WTC11 (cell line): Measurements from ENCODE around the gene CPXM2. TPM values are rescaled to one million over a fixed set of nuclear protein-coding genes. Genes with fewer than 3 reads are reported as not detected.

Source experiments
- ATAC-seq: fragments of 200-7000 bp; cut with Tn5 transposase; 2 replicates; pipeline ENCODE4 v1.10.0; 2021; ENCODE audit warnings: mild to moderate bottlenecking, moderate library complexity
- CTCF ChIA-PET: fragments of 300-600 bp; sonication (Branson Sonifier 250); formaldehyde crosslinking; loops from one replicate; lab custom pipeline; 2021; ENCODE audit warnings: antibody characterized with exemption; lab: Charles Lee
- POLR2A ChIA-PET: fragments of 350-600 bp; sonication (Branson Sonifier 250); formaldehyde crosslinking; loops from one replicate; lab custom pipeline; 2021; ENCODE audit warnings: antibody characterized with exemption; lab: Charles Lee
- DNase-seq: peaks from one replicate; pipeline ENCODE4 v3.0.0; 2021; ENCODE audit warnings: low spot score
- H3K27ac Mint-ChIP-seq: 2 replicates; pipeline ENCODE4 v1.8.0; 2021; ENCODE audit warnings: mixed read lengths
- H3K27me3 Mint-ChIP-seq: 2 replicates; pipeline ENCODE4 v1.8.0; 2021; ENCODE audit warnings: low read depth, mild to moderate bottlenecking, moderate library complexity, mixed read lengths
- H3K36me3 Mint-ChIP-seq: 2 replicates; pipeline ENCODE4 v1.8.0; 2021; ENCODE audit warnings: mixed read lengths
- H3K4me1 Mint-ChIP-seq: 2 replicates; pipeline ENCODE4 v1.8.0; 2022; ENCODE audit warnings: mixed read lengths
- H3K4me3 Mint-ChIP-seq: 2 replicates; pipeline ENCODE4 v1.8.0; 2021; ENCODE audit warnings: mild to moderate bottlenecking, moderate library complexity, mixed read lengths
- H3K9me3 Mint-ChIP-seq: 2 replicates; pipeline ENCODE4 v1.8.0; 2021; ENCODE audit warnings: mixed read lengths
- CREM ChIP-seq: sonication (generic); formaldehyde crosslinking; IDR thresholded peaks from 2 replicates; pipeline ENCODE4 v1.8.1; 2022; ENCODE audit warnings: mild to moderate bottlenecking, missing genetic modification reagents, moderate library complexity
- ETV6 ChIP-seq: sonication (generic); formaldehyde crosslinking; IDR thresholded peaks from 2 replicates; pipeline ENCODE4 v1.8.1; 2022; ENCODE audit warnings: mild to moderate bottlenecking, missing genetic modification reagents
- GABPB1 ChIP-seq: sonication (generic); formaldehyde crosslinking; IDR thresholded peaks from 2 replicates; pipeline ENCODE4 v1.8.1; 2023; ENCODE audit warnings: mild to moderate bottlenecking, missing genetic modification reagents
- IRF2 ChIP-seq: sonication (generic); formaldehyde crosslinking; IDR thresholded peaks from 2 replicates; pipeline ENCODE4 v1.8.0; 2022; ENCODE audit warnings: low read depth, missing genetic modification reagents, borderline replicate concordance
- KAT7 ChIP-seq: sonication (generic); formaldehyde crosslinking; IDR thresholded peaks from 2 replicates; pipeline ENCODE4 v1.8.1; 2023; ENCODE audit warnings: missing genetic modification reagents, mild to moderate bottlenecking, borderline replicate concordance
- NFATC4 ChIP-seq: fragments of 250-450 bp; sonication (Bioruptor Pico); IDR thresholded peaks from 2 replicates; pipeline ENCODE4 v1.9.0; 2021; ENCODE audit warnings: mild to moderate bottlenecking
- OVOL2 ChIP-seq: fragments of 250-450 bp; sonication (Bioruptor Pico); IDR thresholded peaks from 2 replicates; pipeline ENCODE4 v1.9.0; 2021; ENCODE audit warnings: mild to moderate bottlenecking, borderline replicate concordance
- PRRX2 ChIP-seq: fragments of 250-450 bp; sonication (Bioruptor Pico); IDR thresholded peaks from 2 replicates; pipeline ENCODE4 v1.8.0; 2021; ENCODE audit warnings: mild to moderate bottlenecking
- RELA ChIP-seq: sonication (generic); formaldehyde crosslinking; IDR thresholded peaks from 2 replicates; pipeline ENCODE4 v1.8.1; 2022; ENCODE audit warnings: missing genetic modification reagents, mild to moderate bottlenecking, borderline replicate concordance
- SMAD3 ChIP-seq: sonication (generic); formaldehyde crosslinking; IDR thresholded peaks from 2 replicates; pipeline ENCODE4 v1.8.0; 2022; ENCODE audit warnings: missing genetic modification reagents, mild to moderate bottlenecking, borderline replicate concordance
- SMAD4 ChIP-seq: sonication (generic); formaldehyde crosslinking; IDR thresholded peaks from 2 replicates; pipeline ENCODE4 v1.8.0; 2022; ENCODE audit warnings: mild to moderate bottlenecking, missing genetic modification reagents
- TCF7 ChIP-seq: sonication (generic); formaldehyde crosslinking; IDR thresholded peaks from 2 replicates; pipeline ENCODE4 v1.8.0; 2022; ENCODE audit warnings: mild to moderate bottlenecking, low read depth, missing genetic modification reagents, moderate library complexity
- ZBTB21 ChIP-seq: sonication (generic); formaldehyde crosslinking; IDR thresholded peaks from 2 replicates; pipeline ENCODE4 v1.8.1; 2023; ENCODE audit warnings: mild to moderate bottlenecking, missing genetic modification reagents, borderline replicate concordance
- ZNF219 ChIP-seq: sonication (generic); formaldehyde crosslinking; IDR thresholded peaks from 2 replicates; pipeline ENCODE4 v1.8.0; 2023; ENCODE audit warnings: missing genetic modification reagents, mild to moderate bottlenecking, borderline replicate concordance
- ZNF317 ChIP-seq: sonication (generic); formaldehyde crosslinking; IDR thresholded peaks from 2 replicates; pipeline ENCODE4 v1.8.1; 2023; ENCODE audit warnings: low read depth, mild to moderate bottlenecking, moderate library complexity, missing genetic modification reagents, borderline replicate concordance
- total RNA-seq: library from RNA; stranded (reverse); gene quantifications from 3 replicates; pipeline ENCODE4 v1.2.3, GENCODE V29; 2021
- TF ChIP-seq, protein P1 (sequence below): sonication (generic); formaldehyde crosslinking; IDR thresholded peaks from 2 replicates; pipeline ENCODE4 v1.8.1; 2022; ENCODE audit warnings: mild to moderate bottlenecking, moderate library complexity, missing genetic modification reagents
- TF ChIP-seq, protein P2 (sequence below): sonication (generic); formaldehyde crosslinking; IDR thresholded peaks from 2 replicates; pipeline ENCODE4 v1.8.1; 2022; ENCODE audit warnings: low read depth, mild to moderate bottlenecking, moderate library complexity, missing genetic modification reagents, borderline replicate concordance
- TF ChIP-seq, protein P3 (sequence below): fragments of 250-450 bp; sonication (Bioruptor Pico); IDR thresholded peaks from 2 replicates; pipeline ENCODE4 v2.1.2; 2022; ENCODE audit warnings: mild to moderate bottlenecking, moderate library complexity
- TF ChIP-seq, protein P4 (sequence below): sonication (generic); formaldehyde crosslinking; IDR thresholded peaks from 2 replicates; pipeline ENCODE4 v1.8.1; 2022; ENCODE audit warnings: missing genetic modification reagents, borderline replicate concordance
- TF ChIP-seq, protein P5 (sequence below): sonication (generic); formaldehyde crosslinking; conservative IDR thresholded peaks from 2 replicates; pipeline ENCODE4 v1.8.1; 2023; ENCODE audit warnings: mild to moderate bottlenecking, low read depth, missing genetic modification reagents, moderate library complexity
- TF ChIP-seq, protein P6 (sequence below): fragments of 250-450 bp; sonication (Bioruptor Pico); IDR thresholded peaks from 2 replicates; pipeline ENCODE4 v1.9.0; 2021; ENCODE audit warnings: mild to moderate bottlenecking

Gene CPXM2
- total RNA-seq, 1 experiment from 2014 or later: 3.4 TPM

DNA sequence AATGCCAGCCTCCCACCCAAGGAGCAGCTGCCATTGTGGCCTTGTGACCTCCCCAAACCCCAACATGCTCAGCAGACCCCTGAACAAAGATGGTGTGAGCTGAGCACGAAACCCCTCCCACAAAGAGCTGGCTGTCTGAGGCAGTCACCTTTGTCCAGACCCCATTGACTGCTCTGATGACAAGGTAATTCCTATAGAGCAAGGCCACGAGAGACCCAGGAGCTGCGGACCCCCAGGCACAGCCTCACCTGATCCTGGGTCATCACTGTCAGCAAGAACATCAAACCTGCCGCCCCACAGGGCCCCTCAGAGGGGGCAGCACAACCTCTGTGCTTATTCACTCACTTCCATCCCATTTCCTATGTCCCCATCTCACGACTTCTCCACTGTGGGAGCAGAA lies 102.6 kb downstream of the CPXM2 start:
- peaks cover 12% of the 10 kb centered on the region for H3K4me1 Mint-ChIP-seq
- no peak for DNase-seq
- no peak for ATAC-seq
- H3K9me3 Mint-ChIP-seq: peaks cover 23% of the 10 kb centered on the region
- no peak for TF ChIP-seq SMAD4 (CRISPR knock-in tag)
- TF ChIP-seq SMAD3: no peak
- no peak for TF ChIP-seq KAT7 (CRISPR knock-in tag)
- TF ChIP-seq ZNF317 (CRISPR knock-in tag): no peak
- peaks cover 35% of the 10 kb centered on the region for H3K27me3 Mint-ChIP-seq
- ChIA-PET POLR2A (no interaction called here), CTCF (interaction anchor here (0.7 to 1.4 kb wide), 2 partner anchors 101 to 601 kb away, joined by 3 to 5 read pairs; no protein-coding TSS in a partner anchor)
- no peak overlapping the region for H3K4me3 Mint-ChIP-seq
- H3K27ac Mint-ChIP-seq: no peak overlapping the region
- H3K36me3 Mint-ChIP-seq: peaks cover 22% of the 10 kb centered on the region

DNA sequence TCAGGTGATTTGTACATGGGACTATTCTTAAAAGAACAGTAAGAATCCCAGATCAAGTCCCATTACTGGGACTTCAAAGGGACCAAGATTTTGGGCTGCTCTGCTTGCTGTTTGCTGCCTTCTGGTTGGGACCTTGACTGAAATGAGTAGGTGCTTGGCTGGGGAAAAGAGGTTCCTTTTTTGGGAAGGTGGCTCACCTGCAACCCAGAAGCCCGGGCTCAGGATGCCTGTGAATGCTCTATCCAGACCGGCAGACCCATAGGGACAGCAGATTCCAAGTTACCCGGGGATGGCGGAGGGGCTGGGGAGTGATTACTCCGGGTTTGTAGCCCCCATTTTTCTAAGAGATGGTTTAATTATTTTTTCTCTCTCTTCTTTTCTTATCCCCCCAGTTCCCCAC lies 104.0 kb downstream of the CPXM2 start:
- H3K27me3 Mint-ChIP-seq: peaks cover 47% of the 10 kb centered on the region
- no peak overlapping the region for H3K27ac Mint-ChIP-seq
- ChIA-PET POLR2A (no interaction called here), CTCF (no interaction called here)
- ATAC-seq (no peak), DNase-seq (no peak)
- H3K4me1 Mint-ChIP-seq: peaks cover 20% of the 10 kb centered on the region
- no peak overlapping the region for H3K4me3 Mint-ChIP-seq
- H3K9me3 Mint-ChIP-seq: peaks cover 23% of the 10 kb centered on the region
- peaks cover 22% of the 10 kb centered on the region for H3K36me3 Mint-ChIP-seq
- TF ChIP-seq ETV6 (CRISPR knock-in tag) (no peak), CREM (CRISPR knock-in tag) (no peak), RELA (CRISPR knock-in tag) (no peak), ZBTB21 (CRISPR knock-in tag) (no peak), PRRX2 (CRISPR knock-in tag) (no peak), OVOL2 (no peak), TCF7 (CRISPR knock-in tag) (no peak), ZNF219 (CRISPR knock-in tag) (no peak), NFATC4 (no peak), IRF2 (CRISPR knock-in tag) (no peak), ZNF317 (CRISPR knock-in tag) (no peak), GABPB1 (CRISPR knock-in tag) (no peak)
- TF ChIP-seq, protein P1, sequence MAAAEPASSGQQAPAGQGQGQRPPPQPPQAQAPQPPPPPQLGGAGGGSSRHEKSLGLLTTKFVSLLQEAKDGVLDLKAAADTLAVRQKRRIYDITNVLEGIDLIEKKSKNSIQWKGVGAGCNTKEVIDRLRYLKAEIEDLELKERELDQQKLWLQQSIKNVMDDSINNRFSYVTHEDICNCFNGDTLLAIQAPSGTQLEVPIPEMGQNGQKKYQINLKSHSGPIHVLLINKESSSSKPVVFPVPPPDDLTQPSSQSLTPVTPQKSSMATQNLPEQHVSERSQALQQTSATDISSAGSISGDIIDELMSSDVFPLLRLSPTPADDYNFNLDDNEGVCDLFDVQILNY: no peak
- TF ChIP-seq, protein P2, sequence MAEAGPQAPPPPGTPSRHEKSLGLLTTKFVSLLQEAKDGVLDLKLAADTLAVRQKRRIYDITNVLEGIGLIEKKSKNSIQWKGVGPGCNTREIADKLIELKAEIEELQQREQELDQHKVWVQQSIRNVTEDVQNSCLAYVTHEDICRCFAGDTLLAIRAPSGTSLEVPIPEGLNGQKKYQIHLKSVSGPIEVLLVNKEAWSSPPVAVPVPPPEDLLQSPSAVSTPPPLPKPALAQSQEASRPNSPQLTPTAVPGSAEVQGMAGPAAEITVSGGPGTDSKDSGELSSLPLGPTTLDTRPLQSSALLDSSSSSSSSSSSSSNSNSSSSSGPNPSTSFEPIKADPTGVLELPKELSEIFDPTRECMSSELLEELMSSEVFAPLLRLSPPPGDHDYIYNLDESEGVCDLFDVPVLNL (CRISPR knock-in tag): no peak
- TF ChIP-seq, protein P3, sequence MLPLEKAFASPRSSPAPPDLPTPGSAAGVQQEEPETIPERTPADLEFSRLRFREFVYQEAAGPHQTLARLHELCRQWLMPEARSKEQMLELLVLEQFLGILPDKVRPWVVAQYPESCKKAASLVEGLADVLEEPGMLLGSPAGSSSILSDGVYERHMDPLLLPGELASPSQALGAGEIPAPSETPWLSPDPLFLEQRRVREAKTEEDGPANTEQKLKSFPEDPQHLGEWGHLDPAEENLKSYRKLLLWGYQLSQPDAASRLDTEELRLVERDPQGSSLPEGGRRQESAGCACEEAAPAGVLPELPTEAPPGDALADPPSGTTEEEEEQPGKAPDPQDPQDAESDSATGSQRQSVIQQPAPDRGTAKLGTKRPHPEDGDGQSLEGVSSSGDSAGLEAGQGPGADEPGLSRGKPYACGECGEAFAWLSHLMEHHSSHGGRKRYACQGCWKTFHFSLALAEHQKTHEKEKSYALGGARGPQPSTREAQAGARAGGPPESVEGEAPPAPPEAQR (CRISPR knock-in tag): no peak
- TF ChIP-seq, protein P4, sequence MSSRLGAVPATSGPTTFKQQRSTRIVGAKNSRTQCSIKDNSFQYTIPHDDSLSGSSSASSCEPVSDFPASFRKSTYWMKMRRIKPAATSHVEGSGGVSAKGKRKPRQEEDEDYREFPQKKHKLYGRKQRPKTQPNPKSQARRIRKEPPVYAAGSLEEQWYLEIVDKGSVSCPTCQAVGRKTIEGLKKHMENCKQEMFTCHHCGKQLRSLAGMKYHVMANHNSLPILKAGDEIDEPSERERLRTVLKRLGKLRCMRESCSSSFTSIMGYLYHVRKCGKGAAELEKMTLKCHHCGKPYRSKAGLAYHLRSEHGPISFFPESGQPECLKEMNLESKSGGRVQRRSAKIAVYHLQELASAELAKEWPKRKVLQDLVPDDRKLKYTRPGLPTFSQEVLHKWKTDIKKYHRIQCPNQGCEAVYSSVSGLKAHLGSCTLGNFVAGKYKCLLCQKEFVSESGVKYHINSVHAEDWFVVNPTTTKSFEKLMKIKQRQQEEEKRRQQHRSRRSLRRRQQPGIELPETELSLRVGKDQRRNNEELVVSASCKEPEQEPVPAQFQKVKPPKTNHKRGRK (CRISPR knock-in tag): no peak
- TF ChIP-seq, protein P5, sequence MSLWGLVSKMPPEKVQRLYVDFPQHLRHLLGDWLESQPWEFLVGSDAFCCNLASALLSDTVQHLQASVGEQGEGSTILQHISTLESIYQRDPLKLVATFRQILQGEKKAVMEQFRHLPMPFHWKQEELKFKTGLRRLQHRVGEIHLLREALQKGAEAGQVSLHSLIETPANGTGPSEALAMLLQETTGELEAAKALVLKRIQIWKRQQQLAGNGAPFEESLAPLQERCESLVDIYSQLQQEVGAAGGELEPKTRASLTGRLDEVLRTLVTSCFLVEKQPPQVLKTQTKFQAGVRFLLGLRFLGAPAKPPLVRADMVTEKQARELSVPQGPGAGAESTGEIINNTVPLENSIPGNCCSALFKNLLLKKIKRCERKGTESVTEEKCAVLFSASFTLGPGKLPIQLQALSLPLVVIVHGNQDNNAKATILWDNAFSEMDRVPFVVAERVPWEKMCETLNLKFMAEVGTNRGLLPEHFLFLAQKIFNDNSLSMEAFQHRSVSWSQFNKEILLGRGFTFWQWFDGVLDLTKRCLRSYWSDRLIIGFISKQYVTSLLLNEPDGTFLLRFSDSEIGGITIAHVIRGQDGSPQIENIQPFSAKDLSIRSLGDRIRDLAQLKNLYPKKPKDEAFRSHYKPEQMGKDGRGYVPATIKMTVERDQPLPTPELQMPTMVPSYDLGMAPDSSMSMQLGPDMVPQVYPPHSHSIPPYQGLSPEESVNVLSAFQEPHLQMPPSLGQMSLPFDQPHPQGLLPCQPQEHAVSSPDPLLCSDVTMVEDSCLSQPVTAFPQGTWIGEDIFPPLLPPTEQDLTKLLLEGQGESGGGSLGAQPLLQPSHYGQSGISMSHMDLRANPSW (CRISPR knock-in tag): no peak
- TF ChIP-seq, protein P6, sequence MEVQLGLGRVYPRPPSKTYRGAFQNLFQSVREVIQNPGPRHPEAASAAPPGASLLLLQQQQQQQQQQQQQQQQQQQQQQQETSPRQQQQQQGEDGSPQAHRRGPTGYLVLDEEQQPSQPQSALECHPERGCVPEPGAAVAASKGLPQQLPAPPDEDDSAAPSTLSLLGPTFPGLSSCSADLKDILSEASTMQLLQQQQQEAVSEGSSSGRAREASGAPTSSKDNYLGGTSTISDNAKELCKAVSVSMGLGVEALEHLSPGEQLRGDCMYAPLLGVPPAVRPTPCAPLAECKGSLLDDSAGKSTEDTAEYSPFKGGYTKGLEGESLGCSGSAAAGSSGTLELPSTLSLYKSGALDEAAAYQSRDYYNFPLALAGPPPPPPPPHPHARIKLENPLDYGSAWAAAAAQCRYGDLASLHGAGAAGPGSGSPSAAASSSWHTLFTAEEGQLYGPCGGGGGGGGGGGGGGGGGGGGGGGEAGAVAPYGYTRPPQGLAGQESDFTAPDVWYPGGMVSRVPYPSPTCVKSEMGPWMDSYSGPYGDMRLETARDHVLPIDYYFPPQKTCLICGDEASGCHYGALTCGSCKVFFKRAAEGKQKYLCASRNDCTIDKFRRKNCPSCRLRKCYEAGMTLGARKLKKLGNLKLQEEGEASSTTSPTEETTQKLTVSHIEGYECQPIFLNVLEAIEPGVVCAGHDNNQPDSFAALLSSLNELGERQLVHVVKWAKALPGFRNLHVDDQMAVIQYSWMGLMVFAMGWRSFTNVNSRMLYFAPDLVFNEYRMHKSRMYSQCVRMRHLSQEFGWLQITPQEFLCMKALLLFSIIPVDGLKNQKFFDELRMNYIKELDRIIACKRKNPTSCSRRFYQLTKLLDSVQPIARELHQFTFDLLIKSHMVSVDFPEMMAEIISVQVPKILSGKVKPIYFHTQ (CRISPR knock-in tag): no peak
